ENCODE data around the gene TIMM17A. TPM values are rescaled to one million over a fixed set of nuclear protein-coding genes. Genes with fewer than 3 reads are reported as not detected.
A peak's percentile ranks its signal among the peaks of the same experiment; 100 is the strongest.

Gene TIMM17A
- total and polyA plus RNA-seq, 7 donors = 45.4 to 176 (median 82.6) TPM

DNA sequence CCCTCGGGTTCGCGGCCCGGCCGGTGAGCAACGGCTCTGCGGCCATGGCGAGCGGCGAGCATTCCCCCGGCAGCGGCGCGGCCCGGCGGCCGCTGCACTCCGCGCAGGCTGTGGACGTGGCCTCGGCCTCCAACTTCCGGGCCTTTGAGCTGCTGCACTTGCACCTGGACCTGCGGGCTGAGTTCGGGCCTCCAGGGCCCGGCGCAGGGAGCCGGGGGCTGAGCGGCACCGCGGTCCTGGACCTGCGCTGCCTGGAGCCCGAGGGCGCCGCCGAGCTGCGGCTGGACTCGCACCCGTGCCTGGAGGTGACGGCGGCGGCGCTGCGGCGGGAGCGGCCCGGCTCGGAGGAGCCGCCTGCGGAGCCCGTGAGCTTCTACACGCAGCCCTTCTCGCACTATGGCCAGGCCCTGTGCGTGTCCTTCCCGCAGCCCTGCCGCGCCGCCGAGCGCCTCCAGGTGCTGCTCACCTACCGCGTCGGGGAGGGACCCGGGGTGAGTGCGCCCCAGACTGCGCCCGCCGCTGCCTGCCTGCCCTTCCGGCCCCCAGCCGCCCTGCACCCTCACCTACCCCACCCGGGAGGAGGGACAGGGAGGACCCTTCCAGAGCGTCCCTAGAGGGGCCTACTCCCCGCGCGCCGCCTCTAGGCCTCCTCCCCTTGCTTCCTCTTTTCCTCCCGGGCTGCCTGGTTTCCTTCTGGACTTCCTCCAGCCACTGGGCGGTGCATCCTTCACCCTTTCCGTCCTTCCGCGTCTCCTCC, 27.5 kb downstream of the TIMM17A start, which contains the start of gene RNPEP:
Gene RNPEP, plus strand, starts transcription at position 26 of the 757 bp plus-strand sequence. Its CDS starts 19 bp downstream, at position 45.
- H3K9me3 ChIP-seq = no peaks in the 10 kb centered on the region
- H3K27ac ChIP-seq = peak within 1 kb of the TSS; percentile 88
- H3K27me3 ChIP-seq (ENCODE audit: insufficient read depth in 3 of 3, low read length in 2 of 3) = no peaks in the 10 kb centered on the region
- peaks cover 28% of the 10 kb centered on the region for H3K4me1 ChIP-seq
- DNase-seq (peak; percentile 80 to 86), ATAC-seq (peak; percentile 71 to 89 (median 87))
- TF ChIP-seq, protein P1, sequence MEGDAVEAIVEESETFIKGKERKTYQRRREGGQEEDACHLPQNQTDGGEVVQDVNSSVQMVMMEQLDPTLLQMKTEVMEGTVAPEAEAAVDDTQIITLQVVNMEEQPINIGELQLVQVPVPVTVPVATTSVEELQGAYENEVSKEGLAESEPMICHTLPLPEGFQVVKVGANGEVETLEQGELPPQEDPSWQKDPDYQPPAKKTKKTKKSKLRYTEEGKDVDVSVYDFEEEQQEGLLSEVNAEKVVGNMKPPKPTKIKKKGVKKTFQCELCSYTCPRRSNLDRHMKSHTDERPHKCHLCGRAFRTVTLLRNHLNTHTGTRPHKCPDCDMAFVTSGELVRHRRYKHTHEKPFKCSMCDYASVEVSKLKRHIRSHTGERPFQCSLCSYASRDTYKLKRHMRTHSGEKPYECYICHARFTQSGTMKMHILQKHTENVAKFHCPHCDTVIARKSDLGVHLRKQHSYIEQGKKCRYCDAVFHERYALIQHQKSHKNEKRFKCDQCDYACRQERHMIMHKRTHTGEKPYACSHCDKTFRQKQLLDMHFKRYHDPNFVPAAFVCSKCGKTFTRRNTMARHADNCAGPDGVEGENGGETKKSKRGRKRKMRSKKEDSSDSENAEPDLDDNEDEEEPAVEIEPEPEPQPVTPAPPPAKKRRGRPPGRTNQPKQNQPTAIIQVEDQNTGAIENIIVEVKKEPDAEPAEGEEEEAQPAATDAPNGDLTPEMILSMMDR (IDR thresholded peaks at IDR 0.05) = no peak
- intact Hi-C loops (cut with DNase I) = no loop called here
- 0 to 1% (median 0%) methylated on average over 49 to 80 of the region's 80 CpGs for WGBS, 3 donors
- no peaks in the 10 kb centered on the region for H3K36me3 ChIP-seq (ENCODE audit: insufficient read depth in 1 of 2, low read depth in 1 of 2)
- peak within 1 kb of the TSS; percentile 84 for H3K4me3 ChIP-seq

DNA sequence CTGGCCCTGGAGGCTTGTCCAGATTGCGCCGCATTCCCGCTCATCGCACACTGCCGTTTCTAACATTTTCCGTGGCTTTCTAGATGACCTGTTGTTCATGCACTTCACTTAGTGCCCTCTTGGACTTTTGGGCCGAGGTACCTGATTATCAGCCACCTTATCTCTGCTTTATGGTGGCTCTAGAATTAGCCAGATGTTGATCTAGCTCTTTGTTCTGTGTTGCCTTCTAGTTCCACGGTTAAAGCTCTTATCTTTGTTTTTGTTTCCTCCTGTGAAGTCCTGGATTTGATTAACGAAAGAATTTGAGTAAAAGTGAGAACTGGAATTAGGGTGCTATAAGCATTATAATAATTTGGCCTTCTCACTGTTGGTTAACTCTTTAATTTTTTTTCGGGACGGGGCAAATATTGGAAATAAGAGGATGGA, 28.1 kb downstream of the TIMM17A start:
- Histone ChIP-seq H3K4me1 (peaks cover 34% of the 10 kb centered on the region), H3K36me3 (ENCODE audit: insufficient read depth in 1 of 2, low read depth in 1 of 2) (no peaks in the 10 kb centered on the region), H3K9me3 (no peaks in the 10 kb centered on the region), H3K27ac (peak overlapping the region; percentile 88), H3K4me3 (peak overlapping the region; percentile 84), H3K27me3 (ENCODE audit: insufficient read depth in 3 of 3, low read length in 2 of 3) (no peaks in the 10 kb centered on the region)
- TF ChIP-seq, protein P1 (IDR thresholded peaks at IDR 0.05) = no peak
- no peak for ATAC-seq
- intact Hi-C loops (cut with DNase I) = no loop called here
- DNase-seq = no peak
- 8 to 13% (median 10%) methylated on average over 11 of the region's 11 CpGs for whole genome bisulfite sequencing, 3 donors

DNA sequence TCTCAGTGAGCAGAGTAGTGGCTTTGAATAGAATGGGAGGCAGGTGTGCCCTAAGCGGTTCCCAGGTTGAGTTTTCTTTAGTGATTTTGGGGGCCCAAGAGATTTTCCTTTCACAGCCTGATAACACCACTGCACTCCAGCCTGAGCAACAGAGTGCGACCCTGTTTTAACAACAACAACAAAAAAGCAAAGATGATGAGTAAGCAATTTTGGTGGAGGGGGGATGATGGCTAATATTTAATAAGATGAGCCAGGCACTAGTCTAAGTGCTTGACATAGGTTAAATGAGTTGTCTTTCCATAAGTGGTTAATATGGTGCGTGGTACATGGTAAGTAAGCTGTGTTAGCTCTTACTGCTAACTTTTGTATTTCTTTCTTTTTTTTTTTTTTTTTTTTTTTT, 29.1 kb downstream of the TIMM17A start:
- 95 to 100% (median 100%) methylated on average over 3 of the region's 3 CpGs for WGBS, 3 donors
- no peak for DNase-seq
- no peak overlapping the region for H3K4me3 ChIP-seq
- H3K36me3 ChIP-seq (ENCODE audit: insufficient read depth in 1 of 2, low read depth in 1 of 2) = peaks cover 0 to 8% of the 10 kb centered on the region in 2 donors
- no peaks in the 10 kb centered on the region for H3K9me3 ChIP-seq
- ATAC-seq = no peak
- TF ChIP-seq, protein P1 (IDR thresholded peaks at IDR 0.05) = no peak
- H3K27me3 ChIP-seq (ENCODE audit: insufficient read depth in 3 of 3, low read length in 2 of 3) = no peaks in the 10 kb centered on the region
- no peak overlapping the region for H3K27ac ChIP-seq
- intact Hi-C loops (cut with DNase I) = no loop called here
- peaks cover 34% of the 10 kb centered on the region for H3K4me1 ChIP-seq

DNA sequence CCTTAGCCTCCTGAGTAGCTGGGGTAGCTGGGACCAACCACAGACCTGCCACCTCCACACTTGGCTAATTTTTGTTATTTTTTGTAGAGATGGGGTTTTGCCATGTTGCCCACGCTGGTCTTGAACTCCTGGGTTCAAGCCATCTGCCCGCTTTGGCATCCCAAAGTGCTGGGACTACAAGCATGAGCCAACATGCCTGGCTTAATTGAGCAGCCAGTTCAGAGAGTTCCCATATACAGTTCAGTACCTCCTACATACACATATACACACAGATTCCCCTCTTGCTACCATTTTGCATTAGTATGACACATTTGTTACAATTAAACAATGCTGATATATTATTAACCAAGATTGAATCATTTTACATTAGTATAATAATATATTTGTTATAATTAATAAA, 30.1 kb downstream of the TIMM17A start:
- no peak for DNase-seq
- no peak overlapping the region for H3K27ac ChIP-seq
- ATAC-seq = no peak
- H3K4me1 ChIP-seq = peaks cover 34% of the 10 kb centered on the region
- TF ChIP-seq, protein P1 (IDR thresholded peaks at IDR 0.05) = no peak
- 65 to 92% (median 77%) methylated on average over 2 of the region's 2 CpGs for WGBS, 3 donors
- H3K4me3 ChIP-seq = no peak overlapping the region
- H3K9me3 ChIP-seq = no peaks in the 10 kb centered on the region
- H3K27me3 ChIP-seq (ENCODE audit: insufficient read depth in 3 of 3, low read length in 2 of 3) = no peaks in the 10 kb centered on the region
- H3K36me3 ChIP-seq (ENCODE audit: insufficient read depth in 1 of 2, low read depth in 1 of 2) = peaks cover 0 to 18% of the 10 kb centered on the region in 2 donors
- intact Hi-C loops (cut with DNase I) = no loop called here

Measured in psoas muscle (tissue), 8 donors.